GM21619 (cell line): Measurements from ENCODE around the gene FAM222A.

Experiments
- ATAC-seq: cut with Tn5 transposase; IDR thresholded peaks from one replicate; pipeline ENCODE4 v1.9.1; 2021; ENCODE audit not compliant: unreplicated experiment

The FAM222A gene

DNA sequence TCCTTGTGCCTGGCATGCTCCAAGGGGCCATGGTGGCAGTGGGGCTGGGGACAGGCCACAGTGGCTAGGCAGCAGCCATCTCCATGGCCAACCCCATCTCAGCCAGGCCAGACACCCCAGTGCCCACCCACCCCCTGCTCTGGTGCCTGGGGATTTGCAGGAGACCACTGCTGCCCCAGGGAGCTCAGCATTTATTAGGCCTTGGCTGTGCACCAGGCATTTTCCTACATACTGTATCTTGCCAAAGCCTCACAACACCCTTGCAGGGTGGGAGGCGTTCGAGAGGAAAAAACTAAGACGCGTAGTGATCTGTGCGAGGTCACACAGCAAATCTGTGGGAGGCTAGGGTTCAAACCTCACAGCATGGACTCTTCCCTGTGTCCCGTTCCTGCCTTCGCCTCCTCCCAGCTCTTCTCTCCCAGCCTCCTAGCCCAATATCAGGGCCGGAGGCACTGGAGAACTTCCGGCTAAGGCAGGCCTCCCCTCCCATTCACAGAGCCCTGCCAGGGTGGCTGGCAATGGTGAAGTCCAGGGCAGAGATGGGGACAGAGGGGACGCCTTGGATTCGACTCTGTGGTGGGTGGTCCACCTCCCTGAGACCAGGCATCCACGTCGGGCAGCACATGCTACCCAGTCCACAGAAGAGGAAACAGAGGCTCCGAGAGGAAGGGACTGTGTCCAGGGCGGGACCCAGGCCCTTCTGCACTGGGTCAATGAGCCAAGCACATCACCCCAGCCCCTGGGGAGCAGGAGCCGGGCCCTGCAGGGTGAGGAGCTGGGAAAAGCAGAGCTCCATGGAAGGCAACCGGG is 57.4 kb downstream of the FAM222A start:
- no peak for ATAC-seq

DNA sequence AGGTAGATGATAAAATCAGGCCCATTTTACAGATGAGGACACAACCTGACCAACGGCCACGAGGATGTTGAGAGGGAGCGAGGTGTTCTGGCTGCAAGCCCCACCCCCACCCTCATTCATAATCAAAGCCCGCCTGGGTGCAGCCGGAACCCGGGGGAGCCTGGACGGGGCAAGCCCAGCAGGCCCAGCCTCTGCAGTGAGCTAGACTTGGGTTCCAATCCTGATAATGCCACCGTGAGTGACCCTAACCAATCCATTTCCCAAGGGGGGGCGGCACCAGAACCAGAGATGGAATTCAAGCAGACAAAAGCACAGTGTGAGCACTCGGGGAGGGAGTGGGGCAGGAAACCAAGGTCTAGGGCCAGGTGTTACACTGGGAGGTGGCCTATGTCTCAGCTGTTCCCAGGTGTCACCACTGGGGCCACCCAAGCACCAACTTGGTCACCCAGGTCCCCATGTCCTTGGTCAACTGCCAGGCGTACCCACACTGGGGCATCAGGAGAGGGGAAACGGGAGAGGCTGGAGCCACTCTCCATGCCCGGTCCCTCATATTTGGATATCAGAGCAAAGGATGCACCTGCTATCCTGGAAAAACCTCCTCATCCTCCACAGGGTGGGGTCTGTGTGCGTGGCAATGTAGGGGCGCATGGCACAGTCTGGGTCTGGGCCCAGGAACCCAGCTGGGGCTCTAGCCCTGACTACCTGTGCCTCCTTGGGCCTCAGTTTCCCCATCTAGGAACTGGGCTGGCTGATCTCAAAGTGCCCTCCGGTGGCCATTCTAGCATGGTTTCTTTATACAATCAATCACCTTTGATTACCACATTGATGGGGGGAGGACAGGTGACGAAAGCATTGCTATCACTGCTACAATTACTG is 58.4 kb downstream of the FAM222A start:
- no peak for ATAC-seq

- ATAC-seq, result no peak
Observed at GRCh38 chr12:109772622-109773321, 59.1 kb downstream of the FAM222A start.

GRCh38 chr12:109773384-109774011 is 59.9 kb downstream of the FAM222A start:
- no peak for ATAC-seq

- peak; percentile 53 for ATAC-seq
Observed at GRCh38 chr12:109775172-109775881, 61.7 kb downstream of the FAM222A start.

DNA sequence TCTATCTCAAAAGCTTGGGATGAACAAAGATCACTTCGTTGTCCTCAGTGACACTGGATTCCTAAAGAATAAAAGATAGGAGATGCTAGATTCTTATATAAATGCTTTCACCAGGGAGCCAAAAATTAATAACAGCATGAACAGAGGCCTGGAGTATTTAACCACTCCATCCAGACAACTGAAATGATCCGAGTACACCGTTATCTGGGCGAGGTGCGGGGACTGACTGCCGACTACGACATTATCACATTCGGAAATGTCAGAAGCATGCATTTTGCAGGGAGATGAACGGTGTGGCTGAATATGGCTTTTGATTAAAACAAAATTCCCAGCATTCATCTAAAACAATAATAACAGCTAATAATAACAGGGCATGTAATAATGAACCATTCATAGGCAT is 63.0 kb downstream of the FAM222A start:
- ATAC-seq, result no peak

DNA sequence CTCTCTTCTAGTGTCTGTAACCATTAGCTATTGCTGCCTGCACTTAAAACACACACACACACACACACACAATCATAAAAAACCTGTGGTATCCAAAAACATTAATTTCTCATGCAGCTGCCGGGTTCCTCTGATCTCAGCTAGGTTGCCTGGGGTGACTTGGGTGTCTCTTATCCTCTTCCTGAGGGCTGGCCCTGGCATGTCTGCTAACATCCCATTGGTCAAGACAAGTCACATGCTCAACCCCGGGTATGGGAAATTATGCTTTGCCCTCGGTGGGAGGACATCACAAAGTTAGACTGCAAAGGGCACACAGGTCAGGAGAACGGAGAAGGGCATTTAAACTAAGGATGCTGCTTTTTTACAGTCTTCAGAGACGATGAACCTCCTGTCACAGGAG is 63.9 kb downstream of the FAM222A start:
- no peak for ATAC-seq

- no peak for ATAC-seq
Observed at GRCh38 chr12:109778684-109779083, 65.1 kb downstream of the FAM222A start.

- ATAC-seq, result no peak
Observed at GRCh38 chr12:109779382-109779781, 65.8 kb downstream of the FAM222A start.

- no peak for ATAC-seq
Observed at GRCh38 chr12:109781668-109782325, 68.2 kb downstream of the FAM222A start.

- no peak for ATAC-seq
Observed at GRCh38 chr12:109782326-109782703, 68.7 kb downstream of the FAM222A start.

GRCh38 chr12:109783135-109783964 is 69.7 kb downstream of the FAM222A start:
- no peak for ATAC-seq

GRCh38 chr12:109783965-109784244 is 70.3 kb downstream of the FAM222A start:
- no peak for ATAC-seq

DNA sequence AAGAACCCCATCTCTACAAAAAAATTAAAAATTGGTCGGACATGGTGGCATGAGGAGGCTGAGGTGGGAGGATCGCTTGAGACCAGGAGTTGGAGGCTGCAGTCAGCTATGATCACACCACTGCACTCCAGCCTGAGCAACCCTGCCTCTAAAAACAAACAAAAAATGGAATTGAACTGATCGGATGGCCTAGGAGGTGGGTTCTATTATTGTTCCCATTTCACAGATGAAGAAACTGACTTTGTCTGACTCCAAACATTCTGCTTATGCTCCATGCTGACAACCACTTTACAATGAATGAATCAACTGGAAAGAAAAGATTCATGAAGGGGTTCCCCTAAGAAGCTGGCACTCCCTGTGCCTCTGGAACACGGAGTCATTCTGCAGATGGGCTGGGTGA is 72.2 kb downstream of the FAM222A start:
- ATAC-seq, result no peak

- ATAC-seq, result no peak
Observed at GRCh38 chr12:109786799-109787198, 73.2 kb downstream of the FAM222A start.

- no peak for ATAC-seq
Observed at GRCh38 chr12:109789526-109790048, 76.0 kb downstream of the FAM222A start.

GRCh38 chr12:109792992-109793391 is 79.4 kb downstream of the FAM222A start:
- ATAC-seq, result no peak

DNA sequence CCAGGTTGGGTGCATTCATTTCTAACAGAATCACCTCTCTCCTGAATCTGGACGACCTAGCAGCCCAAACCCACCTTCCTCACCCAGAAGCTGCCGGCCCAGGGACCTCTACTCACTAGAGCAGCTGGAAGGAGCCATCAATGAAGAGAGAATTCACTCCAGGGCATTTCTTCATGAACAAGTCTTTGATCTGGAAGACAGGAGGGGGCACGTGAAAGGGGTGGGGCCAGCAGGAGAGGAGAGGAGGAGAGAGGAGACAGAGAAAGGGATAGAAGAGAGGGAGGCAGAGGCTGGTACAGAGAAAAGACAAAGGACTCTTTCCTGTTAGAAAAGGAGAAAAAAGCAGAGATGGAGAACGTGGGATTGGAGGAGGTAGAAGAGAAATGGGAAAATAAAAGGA is 79.8 kb downstream of the FAM222A start:
- ATAC-seq, result no peak
